ENCODE measurements around the gene BCL11B. TPM values are rescaled to one million over a fixed set of nuclear protein-coding genes. Genes with fewer than 3 reads are reported as not detected.
A peak's percentile ranks its signal among the peaks of the same experiment; 100 is the strongest.

Gene BCL11B
- total RNA-seq, 2 donors from 2014 or later = 54.4 to 58.0 TPM

DNA sequence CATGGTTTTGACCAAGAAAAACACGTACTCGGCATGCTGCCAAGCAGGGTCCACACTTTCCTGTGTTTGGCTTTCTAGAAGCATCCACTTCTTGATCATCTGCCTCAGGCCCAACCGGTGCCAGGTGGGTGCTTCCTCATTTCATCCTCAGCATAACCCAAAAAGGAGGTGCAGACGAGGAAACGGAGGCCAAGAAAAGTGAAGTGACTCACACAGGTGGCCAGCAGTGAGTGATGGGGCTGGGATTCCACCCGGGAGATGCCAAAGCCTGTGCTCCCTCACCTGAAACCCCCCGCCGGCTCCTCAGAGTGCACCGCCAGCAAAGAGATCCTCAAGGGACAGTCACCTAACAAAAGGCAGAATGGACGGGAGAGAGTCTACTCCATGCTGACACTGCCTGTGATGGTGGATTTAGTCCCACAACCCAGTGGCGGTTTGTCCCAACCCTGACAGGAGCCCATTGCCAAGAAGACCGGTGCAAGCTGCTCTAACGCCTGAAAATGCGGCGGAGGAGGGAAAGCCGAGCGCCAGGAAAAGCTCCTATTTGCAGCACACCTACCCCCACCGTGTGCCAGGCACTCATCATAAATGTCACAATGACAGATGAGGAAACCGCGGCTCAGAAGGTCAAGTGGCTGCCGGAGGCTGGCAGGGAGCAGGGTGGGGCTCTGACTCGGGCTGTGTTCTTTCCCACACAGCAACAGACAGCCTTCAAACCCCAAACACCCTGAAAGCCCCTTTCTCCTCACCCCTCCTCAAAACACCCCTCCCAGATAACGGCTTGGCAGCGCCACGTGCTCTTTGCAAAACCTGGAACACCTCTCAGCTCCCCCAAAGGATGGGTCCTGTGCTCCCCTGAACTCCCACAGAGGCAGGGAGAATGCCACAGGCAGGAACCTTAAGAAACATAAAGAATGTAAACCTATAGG is 18.8 kb downstream of the BCL11B start:
- Mint-ChIP-seq H3K4me1 (ENCODE audit: low read depth) (peaks cover 100% of the 10 kb centered on the region), H3K9me3 (no peaks in the 10 kb centered on the region), H3K27ac (peak overlapping the region; percentile 99), H3K36me3 (ENCODE audit: insufficient read depth in 2 of 2) (peaks cover 9 to 30% of the 10 kb centered on the region in 2 donors), H3K27me3 (ENCODE audit: low read depth) (no peaks in the 10 kb centered on the region), H3K4me3 (peak overlapping the region; percentile 90 to 96)
- peak; percentile 61 to 69 for DNase-seq
- peak; percentile 49 to 52 for ATAC-seq (replicated peaks in 1 of 2)

DNA sequence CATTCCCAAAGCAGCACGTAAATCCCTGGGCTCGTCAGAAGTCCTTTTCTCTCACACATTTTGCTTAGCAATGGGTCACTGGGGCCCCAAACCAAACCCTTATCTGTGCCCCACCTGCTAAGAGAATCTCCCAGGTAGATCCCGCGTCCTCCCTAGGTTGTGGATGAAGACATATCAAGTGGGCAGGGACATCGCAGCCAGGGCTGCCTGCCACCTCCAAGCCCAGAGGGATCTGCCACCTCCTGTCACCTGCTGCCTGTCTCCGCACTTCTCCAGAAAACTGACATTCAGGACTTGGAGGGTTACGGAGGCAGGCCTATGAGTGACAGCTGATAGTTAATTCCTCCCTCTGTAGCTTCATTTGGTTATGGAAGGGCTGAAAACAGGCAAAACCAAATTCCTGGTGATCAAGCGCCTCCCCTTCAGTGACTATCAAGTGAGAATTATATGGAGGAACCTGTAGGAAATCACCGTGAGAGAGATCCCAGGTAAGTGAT is 19.5 kb downstream of the BCL11B start:
- Mint-ChIP-seq H3K27ac (peak overlapping the region; percentile 99), H3K9me3 (no peaks in the 10 kb centered on the region), H3K27me3 (ENCODE audit: low read depth) (no peaks in the 10 kb centered on the region), H3K36me3 (ENCODE audit: insufficient read depth in 2 of 2) (peaks cover 9 to 28% of the 10 kb centered on the region in 2 donors), H3K4me1 (ENCODE audit: low read depth) (peaks cover 100% of the 10 kb centered on the region), H3K4me3 (peak overlapping the region; percentile 90 to 96)
- ATAC-seq (replicated peaks in 1 of 2) (no peak), DNase-seq (peak in 1 of 2 donors; percentile 21)

DNA sequence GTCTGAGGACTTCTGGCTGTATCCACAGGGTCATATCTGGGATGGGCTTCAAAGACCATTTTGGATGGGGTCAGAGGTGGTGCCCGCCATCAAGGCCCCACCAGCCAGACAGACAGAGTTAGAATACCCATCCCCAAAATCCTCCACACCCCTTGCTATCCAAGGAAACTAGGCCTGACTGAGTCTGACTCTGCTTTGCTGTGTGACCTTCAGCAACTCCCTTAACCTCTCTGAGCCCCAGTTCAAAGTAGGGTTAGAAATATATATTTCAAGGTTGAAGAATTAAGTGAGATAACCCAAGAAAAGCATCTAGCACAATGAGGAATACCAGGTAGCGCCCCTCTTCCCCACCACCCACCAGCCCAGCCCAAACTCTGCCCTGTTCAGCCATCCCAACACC is 20.3 kb downstream of the BCL11B start:
- no peaks in the 10 kb centered on the region for H3K27me3 Mint-ChIP-seq (ENCODE audit: low read depth)
- DNase-seq = peak in 1 of 2 donors; percentile 0
- peaks cover 100% of the 10 kb centered on the region for H3K4me1 Mint-ChIP-seq (ENCODE audit: low read depth)
- no peaks in the 10 kb centered on the region for H3K9me3 Mint-ChIP-seq
- ATAC-seq (replicated peaks in 1 of 2) = no peak
- peaks cover 9 to 25% of the 10 kb centered on the region in 2 donors for H3K36me3 Mint-ChIP-seq (ENCODE audit: insufficient read depth in 2 of 2)
- peak overlapping the region; percentile 90 to 96 for H3K4me3 Mint-ChIP-seq
- H3K27ac Mint-ChIP-seq = peak overlapping the region; percentile 99

DNA sequence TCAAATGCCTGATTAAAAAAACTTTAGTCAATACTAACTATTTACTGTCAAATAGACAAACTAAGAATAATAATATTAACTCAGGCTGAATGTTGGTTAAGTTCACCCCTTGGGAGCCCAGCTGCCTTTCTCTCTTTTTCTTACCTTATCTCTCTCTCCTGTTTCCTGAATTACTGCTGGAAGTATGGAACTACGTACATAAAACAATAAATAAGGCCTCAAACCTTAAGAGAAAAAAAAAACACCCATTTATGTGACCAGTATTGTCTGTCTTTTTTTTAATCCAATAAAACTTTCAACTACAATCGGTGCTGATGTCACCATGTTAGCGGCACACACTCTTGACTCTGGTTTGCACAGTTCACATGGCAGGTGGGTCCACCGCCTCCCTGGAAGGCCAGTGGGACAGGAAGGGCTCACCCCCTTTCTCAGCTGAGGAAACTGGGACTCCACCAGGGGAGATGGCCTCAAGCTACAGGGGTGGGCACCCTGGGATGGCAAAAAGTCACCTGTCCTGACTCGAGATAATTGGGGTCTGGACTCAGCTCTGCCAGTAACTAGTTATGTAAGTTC is 21.3 kb downstream of the BCL11B start:
- Mint-ChIP-seq H3K36me3 (ENCODE audit: insufficient read depth in 2 of 2) (peaks cover 6 to 21% of the 10 kb centered on the region in 2 donors), H3K27me3 (ENCODE audit: low read depth) (no peaks in the 10 kb centered on the region), H3K27ac (peak overlapping the region; percentile 99), H3K4me3 (peak overlapping the region; percentile 90 to 96), H3K4me1 (ENCODE audit: low read depth) (peaks cover 91% of the 10 kb centered on the region), H3K9me3 (no peaks in the 10 kb centered on the region)
- no peak for ATAC-seq (replicated peaks in 1 of 2)
- no peak for DNase-seq

DNA sequence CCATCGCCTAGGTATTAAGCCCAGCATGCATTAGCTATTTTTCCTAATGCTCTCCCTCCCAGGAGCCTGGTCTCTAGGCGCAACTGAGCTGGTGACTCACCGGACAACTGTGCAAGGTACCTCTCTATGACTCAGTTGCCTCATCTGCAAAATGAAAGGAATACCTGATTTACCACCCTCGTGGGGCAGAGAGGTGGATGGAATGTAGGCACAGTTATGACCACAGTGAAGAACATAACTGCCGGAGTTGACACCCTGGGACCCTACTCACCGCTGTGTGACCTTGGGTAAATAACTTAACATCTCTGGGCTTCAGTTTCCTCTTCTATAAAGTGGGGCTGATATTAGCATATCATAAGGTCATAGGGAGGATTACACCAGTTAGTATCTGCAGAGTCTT is 22.6 kb downstream of the BCL11B start:
- Mint-ChIP-seq H3K4me1 (ENCODE audit: low read depth) (peaks cover 84% of the 10 kb centered on the region), H3K36me3 (ENCODE audit: insufficient read depth in 2 of 2) (peaks cover 6 to 21% of the 10 kb centered on the region in 2 donors), H3K27me3 (ENCODE audit: low read depth) (no peaks in the 10 kb centered on the region), H3K4me3 (peak overlapping the region; percentile 90 to 96), H3K27ac (peak overlapping the region; percentile 97), H3K9me3 (no peaks in the 10 kb centered on the region)
- ATAC-seq (replicated peaks in 1 of 2) (peak; percentile 49 to 52), DNase-seq (peak in 1 of 2 donors; percentile 52)

DNA sequence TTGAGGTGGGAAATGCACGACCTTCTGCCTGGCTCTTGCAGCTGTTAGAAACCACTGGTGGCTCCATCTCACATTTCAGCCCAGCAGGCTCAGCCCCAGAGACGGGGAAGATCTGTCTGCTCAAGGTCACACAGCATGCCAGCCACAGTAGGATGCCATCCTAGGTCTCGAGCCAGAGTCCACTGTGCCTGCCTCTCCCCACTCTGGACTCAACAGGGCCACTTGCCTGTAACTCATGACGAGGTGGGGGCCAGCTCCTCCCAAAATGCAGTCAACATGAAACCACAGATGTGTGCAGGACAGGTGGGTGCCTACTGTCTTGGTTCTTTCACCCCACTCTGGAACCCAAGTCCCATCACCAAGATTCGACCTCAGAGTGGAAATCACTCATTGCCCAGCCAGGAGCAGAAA is 23.2 kb downstream of the BCL11B start:
- DNase-seq = peak; percentile 54 to 64
- H3K27ac Mint-ChIP-seq = peak overlapping the region; percentile 85
- no peaks in the 10 kb centered on the region for H3K27me3 Mint-ChIP-seq (ENCODE audit: low read depth)
- H3K9me3 Mint-ChIP-seq = no peaks in the 10 kb centered on the region
- H3K4me1 Mint-ChIP-seq (ENCODE audit: low read depth) = peaks cover 84% of the 10 kb centered on the region
- peaks cover 6 to 16% of the 10 kb centered on the region in 2 donors for H3K36me3 Mint-ChIP-seq (ENCODE audit: insufficient read depth in 2 of 2)
- H3K4me3 Mint-ChIP-seq = peak overlapping the region; percentile 90 to 96
- peak; percentile 47 to 57 for ATAC-seq (replicated peaks in 1 of 2)

DNA sequence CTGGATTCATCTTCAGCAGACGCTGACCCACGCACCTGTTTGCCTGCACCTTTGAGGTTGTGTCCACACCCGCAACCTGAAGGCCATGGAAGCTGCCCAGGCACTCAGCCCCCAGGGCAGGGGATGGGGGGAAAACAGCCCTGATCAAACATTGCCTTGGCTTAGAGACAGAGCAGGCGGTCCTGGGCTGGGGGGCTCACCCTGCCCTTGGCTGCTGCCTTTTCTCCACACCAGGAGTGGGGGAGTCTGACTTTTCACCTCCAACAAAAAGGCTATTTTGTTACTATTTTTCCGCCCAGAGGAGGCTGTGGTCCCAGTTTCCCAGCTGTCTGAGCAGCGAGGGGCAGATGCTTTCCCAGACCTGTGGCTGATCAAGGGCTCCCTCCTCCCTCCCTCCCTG is 24.2 kb downstream of the BCL11B start:
- Mint-ChIP-seq H3K9me3 (no peaks in the 10 kb centered on the region), H3K4me1 (ENCODE audit: low read depth) (peaks cover 82% of the 10 kb centered on the region), H3K27me3 (ENCODE audit: low read depth) (no peaks in the 10 kb centered on the region), H3K36me3 (ENCODE audit: insufficient read depth in 2 of 2) (peaks cover 6 to 13% of the 10 kb centered on the region in 2 donors), H3K27ac (peak overlapping the region; percentile 93), H3K4me3 (peak overlapping the region; percentile 90 to 96)
- DNase-seq (no peak), ATAC-seq (replicated peaks in 1 of 2) (no peak)

DNA sequence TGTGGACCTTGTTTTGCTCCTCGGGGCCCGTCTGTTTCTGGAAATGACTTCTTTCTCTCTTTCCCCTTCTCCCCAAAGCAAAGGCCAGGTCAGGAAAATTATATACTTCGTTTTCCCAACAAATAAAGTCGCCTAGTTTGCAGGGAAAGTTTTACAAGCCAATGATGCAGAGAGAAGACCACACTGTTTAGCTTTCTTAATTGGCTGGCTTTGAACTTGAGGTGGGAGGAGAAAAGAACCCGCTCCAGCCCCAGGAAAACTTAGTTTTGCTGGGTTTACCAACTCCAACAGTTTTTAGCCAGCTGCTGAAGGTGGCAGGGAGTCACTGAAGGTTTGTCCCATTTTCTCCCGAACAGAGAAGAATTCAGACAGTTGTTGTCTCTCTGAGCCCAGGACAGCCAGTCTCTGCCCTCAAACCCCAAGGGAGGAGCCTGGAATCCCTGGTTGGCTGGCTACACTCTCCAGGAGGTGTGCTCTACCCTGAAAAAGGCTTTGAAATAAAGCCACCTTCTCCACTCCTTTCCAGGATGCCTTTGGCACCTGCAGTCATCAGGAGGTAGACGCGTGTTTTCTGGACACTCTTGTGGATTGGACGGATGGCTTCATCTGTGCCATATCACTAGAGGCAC is 24.8 kb downstream of the BCL11B start:
- H3K27me3 Mint-ChIP-seq (ENCODE audit: low read depth) = no peaks in the 10 kb centered on the region
- DNase-seq (no peak), ATAC-seq (replicated peaks in 1 of 2) (no peak)
- H3K27ac Mint-ChIP-seq = peak overlapping the region; percentile 93
- peak overlapping the region; percentile 90 to 96 for H3K4me3 Mint-ChIP-seq
- no peaks in the 10 kb centered on the region for H3K9me3 Mint-ChIP-seq
- H3K36me3 Mint-ChIP-seq (ENCODE audit: insufficient read depth in 2 of 2) = peaks cover 6 to 11% of the 10 kb centered on the region in 2 donors
- H3K4me1 Mint-ChIP-seq (ENCODE audit: low read depth) = peaks cover 82% of the 10 kb centered on the region

DNA sequence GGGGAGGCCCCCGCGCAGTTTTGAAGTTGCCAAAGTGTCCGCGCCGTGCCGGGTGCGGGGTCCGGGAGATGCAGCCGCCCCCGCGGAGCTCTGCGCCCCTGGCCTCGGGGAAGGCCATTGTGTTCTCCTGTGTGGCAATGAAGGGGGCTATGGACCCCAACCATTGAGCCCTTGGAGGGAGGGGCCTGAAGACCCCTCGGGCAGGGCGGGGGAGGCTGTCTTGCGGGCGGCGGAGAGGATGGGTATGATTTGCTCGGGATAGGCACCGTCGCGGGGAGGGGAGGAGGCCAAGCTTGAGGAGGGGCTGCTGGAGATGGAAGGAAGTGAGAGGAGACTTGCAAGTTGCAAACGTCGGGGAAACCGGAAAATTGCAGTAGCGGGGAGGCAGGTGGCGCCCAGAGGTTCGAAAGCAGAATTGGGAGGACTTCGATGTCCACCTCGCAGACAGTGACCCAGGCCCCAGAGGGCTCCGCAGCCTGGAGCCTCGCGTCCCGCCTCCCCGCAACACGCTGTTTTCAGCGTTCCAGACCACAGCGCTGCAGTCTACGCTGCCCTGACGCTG is 25.4 kb downstream of the BCL11B start:
- DNase-seq (peak; percentile 43 to 55), ATAC-seq (replicated peaks in 1 of 2) (peak; percentile 23 to 25)
- H3K4me3 Mint-ChIP-seq = peak overlapping the region; percentile 90 to 96
- H3K27me3 Mint-ChIP-seq (ENCODE audit: low read depth) = no peaks in the 10 kb centered on the region
- H3K4me1 Mint-ChIP-seq (ENCODE audit: low read depth) = peaks cover 82% of the 10 kb centered on the region
- H3K9me3 Mint-ChIP-seq = no peaks in the 10 kb centered on the region
- H3K36me3 Mint-ChIP-seq (ENCODE audit: insufficient read depth in 2 of 2) = peaks cover 6 to 9% of the 10 kb centered on the region in 2 donors
- H3K27ac Mint-ChIP-seq = peak overlapping the region; percentile 93

DNA sequence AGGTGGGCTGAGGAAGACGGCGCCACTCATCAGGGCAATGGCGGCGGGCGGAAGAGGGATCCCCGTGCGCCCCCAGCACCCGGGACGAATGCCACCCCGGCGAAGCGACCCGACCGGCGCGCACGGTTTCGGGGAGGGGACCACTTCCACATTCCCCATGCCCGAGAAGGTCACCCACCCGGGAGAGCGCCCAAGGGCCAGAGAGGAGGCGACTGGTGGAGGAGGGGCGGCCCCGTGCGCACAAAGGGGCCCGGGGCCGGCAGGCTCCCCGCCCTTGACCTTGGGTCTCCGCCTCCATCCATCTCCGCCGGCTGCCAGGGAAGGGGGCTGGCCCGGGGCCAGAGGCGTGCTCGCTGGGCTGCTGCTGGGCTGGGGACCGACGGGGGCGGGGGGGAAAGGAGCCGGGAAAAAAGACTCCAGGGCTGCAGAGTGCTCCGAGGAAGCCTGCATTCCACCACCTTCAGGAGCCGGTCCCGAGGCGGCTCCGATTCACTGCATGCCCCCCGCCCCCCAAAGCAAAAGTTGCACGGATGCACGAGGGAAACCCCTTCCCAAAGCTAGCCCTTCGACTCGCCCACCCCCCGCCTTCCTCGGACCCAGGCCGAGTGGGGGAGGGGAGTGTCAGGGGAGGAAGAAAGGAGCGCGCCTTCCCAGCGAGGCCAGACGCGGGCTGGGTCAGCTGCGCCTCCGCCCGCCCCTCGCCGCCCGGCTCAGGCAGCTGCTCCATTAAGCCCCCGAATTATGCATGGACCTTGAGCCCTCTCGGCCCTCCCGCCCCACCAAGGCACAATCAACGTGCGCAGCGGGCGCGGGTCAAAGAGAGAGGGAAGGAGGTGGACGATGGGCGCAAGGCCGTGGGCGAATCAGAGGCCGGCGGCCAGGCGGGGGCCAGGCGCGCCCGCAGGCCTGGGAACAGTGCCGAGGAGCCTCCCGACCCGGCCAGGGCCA is 26.2 kb downstream of the BCL11B start:
- DNase-seq = peak in 1 of 2 donors; percentile 59
- ATAC-seq (replicated peaks in 1 of 2) = no peak
- H3K4me1 Mint-ChIP-seq (ENCODE audit: low read depth) = peaks cover 82% of the 10 kb centered on the region
- peak overlapping the region; percentile 90 for H3K4me3 Mint-ChIP-seq
- H3K36me3 Mint-ChIP-seq (ENCODE audit: insufficient read depth in 2 of 2) = peaks cover 6 to 7% of the 10 kb centered on the region in 2 donors
- no peaks in the 10 kb centered on the region for H3K27me3 Mint-ChIP-seq (ENCODE audit: low read depth)
- H3K9me3 Mint-ChIP-seq = no peaks in the 10 kb centered on the region
- H3K27ac Mint-ChIP-seq = peak overlapping the region; percentile 97

DNA sequence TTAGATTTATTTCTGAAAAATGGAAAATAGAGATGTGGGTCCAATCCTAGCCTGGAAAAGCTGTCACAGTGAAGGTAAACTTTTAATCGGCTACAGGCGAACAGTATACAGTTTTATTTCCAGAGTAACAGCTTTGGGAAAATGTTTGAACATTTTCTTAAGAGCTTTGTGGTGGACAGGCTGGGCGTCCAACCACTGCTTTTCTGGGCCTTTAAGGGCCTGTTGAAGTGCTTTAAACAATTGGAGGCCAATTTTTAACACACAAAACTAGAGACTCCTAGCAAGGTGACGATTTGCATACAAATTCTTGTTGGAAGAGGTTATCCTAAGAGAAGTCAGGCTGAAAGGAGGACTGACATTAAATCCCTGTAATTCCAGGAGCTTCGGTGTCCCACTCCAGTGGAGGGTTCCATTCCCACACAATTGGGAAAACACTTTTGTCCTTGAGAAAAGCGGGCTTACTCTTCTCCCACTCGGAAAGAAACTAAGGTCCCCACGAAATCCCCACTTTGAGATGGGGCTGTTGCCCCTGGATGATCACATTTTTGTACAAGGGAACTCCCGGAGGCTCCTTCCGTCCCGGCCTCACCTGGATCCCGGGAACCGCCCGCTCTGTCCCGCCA is 26.9 kb downstream of the BCL11B start:
- Mint-ChIP-seq H3K36me3 (ENCODE audit: insufficient read depth in 2 of 2) (peaks cover 3 to 4% of the 10 kb centered on the region in 2 donors), H3K27me3 (ENCODE audit: low read depth) (no peaks in the 10 kb centered on the region), H3K4me3 (peak overlapping the region; percentile 90), H3K27ac (peak overlapping the region; percentile 97), H3K9me3 (no peaks in the 10 kb centered on the region), H3K4me1 (ENCODE audit: low read depth) (peaks cover 82% of the 10 kb centered on the region)
- ATAC-seq (replicated peaks in 1 of 2) (no peak), DNase-seq (no peak)

Measured in activated T-cell treated with anti-CD3 and anti-CD28 coated beads, Interleukin-2, amount 50 U/mL, for 72 hours (primary cell).